ENCODE measurements around the gene GUCA1C.

GUCA1C gene

GRCh38 chr3:108862865-108863798 lies 90.5 kb downstream of the GUCA1C start:
- no peak overlapping the region for H3K4me3 ChIP-seq (ENCODE audit: low read depth, low read length)
- no peak for TF ChIP-seq CTCF (IDR thresholded peaks at IDR 0.05; ENCODE audit: insufficient read depth, low read depth, low read length, missing control alignments)
- peak; percentile 4 for DNase-seq (ENCODE audit: low read depth)

GRCh38 chr3:108861401-108861800 lies 92.3 kb downstream of the GUCA1C start:
- DNase-seq (ENCODE audit: low read depth) = no peak
- no peak overlapping the region for H3K4me3 ChIP-seq (ENCODE audit: low read depth, low read length)
- TF ChIP-seq CTCF (IDR thresholded peaks at IDR 0.05; ENCODE audit: insufficient read depth, low read depth, low read length, missing control alignments) = no peak

Data from GM12865 (cell line).